H9 (cell line): ENCODE measurements around the gene SDK1. TPM values are rescaled to one million over a fixed set of nuclear protein-coding genes. Genes with fewer than 3 reads are reported as not detected.

Experiments
- DNase-seq: peaks from one replicate; pipeline ENCODE4 v3.0.0-alpha.2; 2017
- H2AFZ ChIP-seq: one replicate; pipeline ENCODE4 v1.6.1; 2013; ENCODE audit warnings: mild to moderate bottlenecking, low read length, control low read depth, moderate library complexity
- H2AK5ac ChIP-seq: 2 replicates; pipeline ENCODE4 v1.6.1; 2013; ENCODE audit warnings: low read length, control low read depth, mixed read lengths; ENCODE audit not compliant: insufficient read length
- H2BK120ac ChIP-seq: one replicate; pipeline ENCODE4 v1.6.1; 2013; ENCODE audit warnings: low read depth, mild to moderate bottlenecking, low read length, control low read depth, inconsistent platforms; ENCODE audit not compliant: poor library complexity, severe bottlenecking
- H2BK12ac ChIP-seq: 2 replicates; pipeline ENCODE4 v1.6.1; 2013; ENCODE audit warnings: low read length, control low read depth, mixed read lengths, low read depth; ENCODE audit not compliant: insufficient read length
- H2BK15ac ChIP-seq: 2 replicates; pipeline ENCODE4 v1.6.1; 2013; ENCODE audit warnings: low read depth, low read length, control low read depth
- H2BK20ac ChIP-seq: one replicate; pipeline ENCODE4 v1.6.1; 2013; ENCODE audit warnings: low read depth, mild to moderate bottlenecking, low read length, control low read depth, inconsistent platforms; ENCODE audit not compliant: poor library complexity, severe bottlenecking
- H2BK5ac ChIP-seq: 2 replicates; pipeline ENCODE4 v1.6.1; 2013; ENCODE audit warnings: low read length, control low read depth, mixed read lengths; ENCODE audit not compliant: insufficient read length
- H3K14ac ChIP-seq: 2 replicates; pipeline ENCODE4 v1.6.1; 2013; ENCODE audit warnings: low read length, control low read depth; ENCODE audit not compliant: insufficient read depth
- H3K18ac ChIP-seq: 2 replicates; pipeline ENCODE4 v1.6.1; 2013; ENCODE audit warnings: low read depth, mild to moderate bottlenecking, mixed read lengths, low read length, control low read depth; ENCODE audit not compliant: insufficient read length
- H3K23ac ChIP-seq: 2 replicates; pipeline ENCODE4 v1.6.1; 2013; ENCODE audit warnings: low read length, control low read depth, mixed read lengths, low read depth; ENCODE audit not compliant: insufficient read length
- H3K23me2 ChIP-seq: 2 replicates; pipeline ENCODE4 v1.6.1; 2013; ENCODE audit warnings: low read depth, mild to moderate bottlenecking, mixed read lengths, low read length, control low read depth; ENCODE audit not compliant: insufficient read length, poor library complexity, severe bottlenecking
- H3K27ac ChIP-seq: 2 replicates; pipeline ENCODE4 v1.5.1; 2013; ENCODE audit warnings: low read length, control low read depth, mixed read lengths, low read depth; ENCODE audit not compliant: insufficient read length
- H3K27me3 ChIP-seq: 2 replicates; pipeline ENCODE4 v1.6.1; 2013; ENCODE audit warnings: low read length, control low read depth, inconsistent platforms; ENCODE audit not compliant: insufficient read depth
- H3K4ac ChIP-seq: 2 replicates; pipeline ENCODE4 v1.6.1; 2013; ENCODE audit warnings: low read depth, mild to moderate bottlenecking, control low read depth, inconsistent platforms, low read length, moderate library complexity
- H3K4me1 ChIP-seq: 2 replicates; pipeline ENCODE4 v1.6.1; 2013; ENCODE audit warnings: low read length, control low read depth, inconsistent platforms; ENCODE audit not compliant: insufficient read depth
- H3K4me2 ChIP-seq: 2 replicates; pipeline ENCODE4 v1.6.1; 2013; ENCODE audit warnings: low read length, control low read depth, mixed read lengths; ENCODE audit not compliant: insufficient read length, insufficient read depth
- H3K56ac ChIP-seq: 2 replicates; pipeline ENCODE4 v1.6.1; 2013; ENCODE audit warnings: low read depth, mild to moderate bottlenecking, mixed read lengths, low read length, control low read depth; ENCODE audit not compliant: insufficient read length
- H3K79me1 ChIP-seq: 2 replicates; pipeline ENCODE4 v1.6.1; 2013; ENCODE audit warnings: low read depth, mild to moderate bottlenecking, moderate library complexity, low read length, control low read depth, inconsistent platforms; ENCODE audit not compliant: insufficient read depth, poor library complexity, severe bottlenecking
- H3K79me2 ChIP-seq: 2 replicates; pipeline ENCODE4 v1.6.1; 2013; ENCODE audit warnings: low read length, control low read depth, inconsistent platforms; ENCODE audit not compliant: insufficient read depth
- H3K9ac ChIP-seq: 2 replicates; pipeline ENCODE4 v1.6.1; 2013; ENCODE audit warnings: low read length, control low read depth, mixed read lengths; ENCODE audit not compliant: insufficient read length; ENCODE audit errors: extremely low read depth
- H3K9me3 ChIP-seq: one replicate; pipeline ENCODE4 v1.6.1; 2013; ENCODE audit warnings: low read depth, low read length, inconsistent platforms; ENCODE audit not compliant: control insufficient read depth
- H3T11ph ChIP-seq: one replicate; pipeline ENCODE4 v1.6.1; 2013; ENCODE audit warnings: mild to moderate bottlenecking, low read length, control low read depth, inconsistent platforms
- H4K20me1 ChIP-seq: one replicate; pipeline ENCODE4 v1.6.1; 2013; ENCODE audit not compliant: control insufficient read depth, insufficient read length, insufficient read depth
- H4K5ac ChIP-seq: 2 replicates; pipeline ENCODE4 v1.6.1; 2013; ENCODE audit warnings: low read depth, mild to moderate bottlenecking, mixed read lengths, low read length, control low read depth; ENCODE audit not compliant: insufficient read length
- H4K8ac ChIP-seq: replicated peaks from 2 replicates; pipeline ENCODE4 v1.6.1; 2013; ENCODE audit warnings: low read length, control low read depth, mixed read lengths, low read depth; ENCODE audit not compliant: insufficient read length
- H4K91ac ChIP-seq: 2 replicates; pipeline ENCODE4 v1.6.1; 2013; ENCODE audit warnings: low read depth, mild to moderate bottlenecking, moderate library complexity, mixed read lengths, low read length, control low read depth; ENCODE audit not compliant: insufficient read length
- H3K27ac Mint-ChIP-seq, 3 experiments: 2 replicates in 2 of 3; 3 replicates in 1 of 3; pipeline ENCODE4 v1.8.0; 2020 to 2021; ENCODE audit warnings: mixed read lengths in 3 of 3, mild to moderate bottlenecking in 1 of 3, moderate library complexity in 1 of 3
- H3K27me3 Mint-ChIP-seq: 2 replicates; pipeline ENCODE4 v1.8.0; 2021; ENCODE audit warnings: low read depth, mild to moderate bottlenecking, moderate library complexity, mixed read lengths
- H3K36me3 Mint-ChIP-seq, 3 experiments: 2 replicates in 2 of 3; 3 replicates in 1 of 3; pipeline ENCODE4 v1.8.0; 2020 to 2021; ENCODE audit warnings: low read depth in 3 of 3, mixed read lengths in 3 of 3; ENCODE audit not compliant: insufficient read depth in 1 of 3
- H3K4me1 Mint-ChIP-seq, 2 experiments: 2 replicates each; pipeline ENCODE4 v1.8.0; 2020; ENCODE audit warnings: mixed read lengths in 2 of 2
- H3K4me3 Mint-ChIP-seq, 2 experiments: 2 replicates in 1 of 2; 3 replicates in 1 of 2; pipeline ENCODE4 v1.8.0; 2020 to 2021; ENCODE audit warnings: mild to moderate bottlenecking in 2 of 2, mixed read lengths in 2 of 2, moderate library complexity in 1 of 2
- H3K9me3 Mint-ChIP-seq, 2 experiments: 2 replicates in 1 of 2; 3 replicates in 1 of 2; pipeline ENCODE4 v1.8.0; 2020; ENCODE audit warnings: mild to moderate bottlenecking in 2 of 2, mixed read lengths in 2 of 2, moderate library complexity in 1 of 2
- WGBS: extraction: QIAGEN DNeasy Blood & Tissue Kit; methylation state at CpG from one replicate; pipeline ENCODE4 v1.1.7; 2013; ENCODE audit warnings: missing lambda C conversion rate, low lambda C conversion rate, mixed read lengths; ENCODE audit not compliant: insufficient read length; ENCODE audit errors: extremely low coverage; 5-methylcytosine and 5-hydroxymethylcytosine counted together
- total RNA-seq: library from RNA; stranded (reverse); gene quantifications from 2 replicates; pipeline ENCODE4 v1.2.1, GENCODE V29; 2021
- TF ChIP-seq, protein P1 (sequence below): fragments of 200-600 bp; sonication (generic); conservative IDR thresholded peaks from 3 replicates; pipeline ENCODE4 v1.8.0; 2021; ENCODE audit warnings: antibody characterized with exemption, mild to moderate bottlenecking

Gene SDK1
- total RNA-seq, 1 experiment from 2014 or later = 8.7 TPM

DNA sequence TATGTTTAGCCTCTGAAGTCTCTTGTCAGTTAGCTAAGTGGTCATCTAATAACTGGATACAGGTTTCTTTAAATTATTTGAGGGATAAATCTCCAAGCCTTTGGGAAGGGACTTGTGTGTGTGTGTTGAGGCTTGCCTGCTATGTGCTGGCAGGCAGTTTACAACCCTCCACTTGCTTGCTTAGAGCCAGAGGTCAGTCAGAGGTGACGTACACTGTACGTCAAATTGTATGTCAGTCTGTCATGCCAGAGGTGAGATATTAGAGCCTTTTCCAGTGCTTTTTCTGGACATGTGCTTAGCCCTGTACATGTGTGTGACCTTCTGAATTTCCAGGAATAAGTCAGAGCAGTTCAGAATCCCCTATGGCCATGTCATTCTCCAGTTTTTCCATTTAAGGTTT is 438.9 kb downstream of the SDK1 start:
- Mint-ChIP-seq H3K4me1 (no peaks in the 10 kb centered on the region), H3K27me3 (no peaks in the 10 kb centered on the region), H3K9me3 (peaks cover 20 to 24% of the 10 kb centered on the region in 2 experiments), H3K4me3 (no peak overlapping the region), H3K27ac (no peak overlapping the region), H3K36me3 (peaks cover 0 to 15% (median 3%) of the 10 kb centered on the region in 3 experiments; a peak in 3 of 7 replicates)
- H3K9ac ChIP-seq = no peak overlapping the region
- no peak overlapping the region for H4K8ac ChIP-seq
- no peak overlapping the region for H2BK20ac ChIP-seq
- H3K9me3 ChIP-seq = peaks cover 7% of the 10 kb centered on the region
- no peaks in the 10 kb centered on the region for H4K20me1 ChIP-seq
- H3K4me2 ChIP-seq = no peak overlapping the region
- no peak overlapping the region for H3K14ac ChIP-seq
- no peaks in the 10 kb centered on the region for H3K23me2 ChIP-seq
- no peak overlapping the region for H3K4ac ChIP-seq
- H3K79me2 ChIP-seq = no peaks in the 10 kb centered on the region
- no peak overlapping the region for H3K56ac ChIP-seq
- H3K79me1 ChIP-seq = no peaks in the 10 kb centered on the region
- H3K18ac ChIP-seq = no peak overlapping the region
- no peak overlapping the region for H2AK5ac ChIP-seq
- no peak overlapping the region for H2AFZ ChIP-seq
- no peak for DNase-seq
- no peak overlapping the region for H3T11ph ChIP-seq
- no peak overlapping the region for H2BK12ac ChIP-seq
- H3K27ac ChIP-seq = no peak overlapping the region
- H2BK15ac ChIP-seq = no peak overlapping the region
- no peak overlapping the region for H2BK5ac ChIP-seq
- H2BK120ac ChIP-seq = no peak overlapping the region
- no peaks in the 10 kb centered on the region for H3K4me1 ChIP-seq
- no peak overlapping the region for H4K5ac ChIP-seq
- H3K27me3 ChIP-seq = no peaks in the 10 kb centered on the region
- TF ChIP-seq, protein P1, sequence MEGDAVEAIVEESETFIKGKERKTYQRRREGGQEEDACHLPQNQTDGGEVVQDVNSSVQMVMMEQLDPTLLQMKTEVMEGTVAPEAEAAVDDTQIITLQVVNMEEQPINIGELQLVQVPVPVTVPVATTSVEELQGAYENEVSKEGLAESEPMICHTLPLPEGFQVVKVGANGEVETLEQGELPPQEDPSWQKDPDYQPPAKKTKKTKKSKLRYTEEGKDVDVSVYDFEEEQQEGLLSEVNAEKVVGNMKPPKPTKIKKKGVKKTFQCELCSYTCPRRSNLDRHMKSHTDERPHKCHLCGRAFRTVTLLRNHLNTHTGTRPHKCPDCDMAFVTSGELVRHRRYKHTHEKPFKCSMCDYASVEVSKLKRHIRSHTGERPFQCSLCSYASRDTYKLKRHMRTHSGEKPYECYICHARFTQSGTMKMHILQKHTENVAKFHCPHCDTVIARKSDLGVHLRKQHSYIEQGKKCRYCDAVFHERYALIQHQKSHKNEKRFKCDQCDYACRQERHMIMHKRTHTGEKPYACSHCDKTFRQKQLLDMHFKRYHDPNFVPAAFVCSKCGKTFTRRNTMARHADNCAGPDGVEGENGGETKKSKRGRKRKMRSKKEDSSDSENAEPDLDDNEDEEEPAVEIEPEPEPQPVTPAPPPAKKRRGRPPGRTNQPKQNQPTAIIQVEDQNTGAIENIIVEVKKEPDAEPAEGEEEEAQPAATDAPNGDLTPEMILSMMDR = no peak
- WGBS = no CpG with 5 or more reads among the region's 2 CpGs
- no peak overlapping the region for H4K91ac ChIP-seq
- no peak overlapping the region for H3K23ac ChIP-seq
